GM21515 (cell line): Measurements from ENCODE around the gene IFIT1B.
"Not testable (repeated sequence)": the region's sequence is repeated elsewhere in the genome, so short reads cannot be mapped to it uniquely, and the experiment has no call there.

ENCODE experiments used
- ATAC-seq: cut with Tn5 transposase; IDR thresholded peaks from one replicate; pipeline ENCODE4 v1.9.1; 2021; ENCODE audit not compliant: unreplicated experiment

IFIT1B gene

GRCh38 chr10:89373916-89374711 is 3.7 kb upstream of the IFIT1B start:
- ATAC-seq = no peak

- ATAC-seq = no peak
These were observed 3.1 kb upstream of the IFIT1B start for GRCh38 chr10:89374713-89375141.

- ATAC-seq = no peak
These were observed 1.2 kb downstream of the IFIT1B start for GRCh38 chr10:89379103-89379502.

- no peak for ATAC-seq
These were observed 4.9 kb downstream of the IFIT1B start for GRCh38 chr10:89382757-89383156.

GRCh38 chr10:89384474-89385340 is 6.9 kb downstream of the IFIT1B start:
- ATAC-seq = no peak

GRCh38 chr10:89388806-89389205 is 10.9 kb downstream of the IFIT1B start:
- ATAC-seq = no peak

- ATAC-seq = no peak
These were observed 11.4 kb downstream of the IFIT1B start for GRCh38 chr10:89389254-89389653.

GRCh38 chr10:89390476-89391225 is 12.8 kb downstream of the IFIT1B start:
- no peak for ATAC-seq

GRCh38 chr10:89391226-89391576 is 13.3 kb downstream of the IFIT1B start:
- not testable (repeated sequence) for ATAC-seq

- peak; percentile 82 for ATAC-seq
These were observed 14.3 kb downstream of the IFIT1B start, which contains the start of gene IFIT1 for GRCh38 chr10:89391907-89392756. Gene IFIT1, plus strand, starts transcription at chr10:89392623. Its CDS starts 90 bp downstream, at chr10:89392713.

GRCh38 chr10:89392974-89393373 is 15.1 kb downstream of the IFIT1B start:
- ATAC-seq = peak; percentile 40

- ATAC-seq = no peak
These were observed 16.0 kb downstream of the IFIT1B start for GRCh38 chr10:89393898-89394297.

- no peak for ATAC-seq
These were observed 17.3 kb downstream of the IFIT1B start for GRCh38 chr10:89395141-89395540.

GRCh38 chr10:89398003-89398749 is 20.3 kb downstream of the IFIT1B start:
- ATAC-seq = no peak

- ATAC-seq = no peak
These were observed 22.1 kb downstream of the IFIT1B start for GRCh38 chr10:89399956-89400355.

GRCh38 chr10:89403043-89403442 is 25.2 kb downstream of the IFIT1B start:
- no peak for ATAC-seq

GRCh38 chr10:89404104-89405047 is 26.5 kb downstream of the IFIT1B start:
- ATAC-seq = no peak

- ATAC-seq = not testable (repeated sequence)
These were observed 28.3 kb downstream of the IFIT1B start for GRCh38 chr10:89406178-89406577.
